IPS-18c (cell line): ENCODE results near the gene ISY1.
A peak's percentile ranks its signal among the peaks of the same experiment; 100 is the strongest.
"Not testable (repeated sequence)": the region's sequence is repeated elsewhere in the genome, so short reads cannot be mapped to it uniquely, and the experiment has no call there.

Source experiments
- H3K4me3 ChIP-seq: 2 replicates; pipeline ENCODE4 v1.7.0; 2013; ENCODE audit warnings: low read depth, mild to moderate bottlenecking, low read length, moderate library complexity; ENCODE audit not compliant: insufficient read depth
- H3K9me3 ChIP-seq: one replicate; pipeline ENCODE4 v1.6.1; 2013; ENCODE audit warnings: mild to moderate bottlenecking, low read length, moderate library complexity; ENCODE audit not compliant: control insufficient read depth, insufficient read depth

ISY1 gene

GRCh38 chr3:129180461-129180860 lies 19.6 kb upstream of the ISY1 start:
- H3K9me3 ChIP-seq, result peaks cover 2% of the 10 kb centered on the region
- no peak overlapping the region for H3K4me3 ChIP-seq

GRCh38 chr3:129176051-129176450 lies 15.2 kb upstream of the ISY1 start:
- no peak overlapping the region for H3K4me3 ChIP-seq
- H3K9me3 ChIP-seq, result no peaks in the 10 kb centered on the region

- H3K4me3 ChIP-seq, result no peak overlapping the region
- H3K9me3 ChIP-seq, result no peaks in the 10 kb centered on the region
Observed at GRCh38 chr3:129173725-129174124, 12.9 kb upstream of the ISY1 start.

GRCh38 chr3:129173206-129173605 lies 12.3 kb upstream of the ISY1 start:
- Histone ChIP-seq H3K9me3 (no peaks in the 10 kb centered on the region), H3K4me3 (no peak overlapping the region)

- no peaks in the 10 kb centered on the region for H3K9me3 ChIP-seq
Observed at GRCh38 chr3:129166579-129167332, 5.9 kb upstream of the ISY1 start.

GRCh38 chr3:129165594-129165993 lies 4.7 kb upstream of the ISY1 start:
- H3K9me3 ChIP-seq, H3K4me3 ChIP-seq: not testable (repeated sequence)

More at GRCh38 chr3:129166579-129167332, 5.9 kb upstream of the ISY1 start:
- no peak overlapping the region for H3K4me3 ChIP-seq

GRCh38 chr3:129164500-129164899 lies 3.6 kb upstream of the ISY1 start:
- Histone ChIP-seq H3K9me3 (no peaks in the 10 kb centered on the region), H3K4me3 (no peak overlapping the region)

GRCh38 chr3:129162729-129163579 lies 2.1 kb upstream of the ISY1 start:
- no peaks in the 10 kb centered on the region for H3K9me3 ChIP-seq
- no peak overlapping the region for H3K4me3 ChIP-seq

GRCh38 chr3:129161860-129162271 lies 1.0 kb upstream of the ISY1 start:
- Histone ChIP-seq H3K4me3 (peak overlapping the region; percentile 79), H3K9me3 (no peaks in the 10 kb centered on the region)

- no peaks in the 10 kb centered on the region for H3K9me3 ChIP-seq
- H3K4me3 ChIP-seq, result no peak overlapping the region
Observed at GRCh38 chr3:129144786-129145185, 16.1 kb downstream of the ISY1 start.

GRCh38 chr3:129141011-129141410 lies 19.9 kb downstream of the ISY1 start:
- H3K9me3 ChIP-seq, H3K4me3 ChIP-seq: not testable (repeated sequence)

GRCh38 chr3:129139911-129140310 lies 21.0 kb downstream of the ISY1 start:
- H3K9me3 ChIP-seq, result no peaks in the 10 kb centered on the region
- no peak overlapping the region for H3K4me3 ChIP-seq

GRCh38 chr3:129136275-129136674 lies 24.6 kb downstream of the ISY1 start:
- H3K9me3 ChIP-seq, H3K4me3 ChIP-seq: not testable (repeated sequence)

GRCh38 chr3:129132097-129132866 lies 28.6 kb downstream of the ISY1 start:
- H3K9me3 ChIP-seq, result no peaks in the 10 kb centered on the region
- no peak overlapping the region for H3K4me3 ChIP-seq

GRCh38 chr3:129131465-129132088 lies 29.3 kb downstream of the ISY1 start:
- Histone ChIP-seq H3K4me3 (no peak overlapping the region), H3K9me3 (no peaks in the 10 kb centered on the region)

- H3K9me3 ChIP-seq, result no peaks in the 10 kb centered on the region
- H3K4me3 ChIP-seq, result no peak overlapping the region
Observed at GRCh38 chr3:129130291-129130813, 30.5 kb downstream of the ISY1 start.
